ENCODE data around the gene NCR3LG1.

GRCh38 chr11:17400048-17400775, 48.6 kb downstream of the NCR3LG1 start:
- TF ChIP-seq GATA2 (IDR thresholded peaks at IDR 0.05; ENCODE audit: low read depth, low read length) (no peak), GATA3 (IDR thresholded peaks at IDR 0.05; ENCODE audit: low read depth, low read length) (no peak)

Data from SH-SY5Y (cell line).